HG03175 (cell line): ENCODE measurements around the gene MAP4K5.

Source experiments
- ATAC-seq: cut with Tn5 transposase; IDR thresholded peaks from one replicate; pipeline ENCODE4 v1.9.1; 2021; ENCODE audit warnings: mild to moderate bottlenecking, moderate library complexity; ENCODE audit not compliant: unreplicated experiment

Gene MAP4K5

GRCh38 chr14:50373959-50374358 lies 158.4 kb downstream of the MAP4K5 start:
- ATAC-seq = no peak

DNA sequence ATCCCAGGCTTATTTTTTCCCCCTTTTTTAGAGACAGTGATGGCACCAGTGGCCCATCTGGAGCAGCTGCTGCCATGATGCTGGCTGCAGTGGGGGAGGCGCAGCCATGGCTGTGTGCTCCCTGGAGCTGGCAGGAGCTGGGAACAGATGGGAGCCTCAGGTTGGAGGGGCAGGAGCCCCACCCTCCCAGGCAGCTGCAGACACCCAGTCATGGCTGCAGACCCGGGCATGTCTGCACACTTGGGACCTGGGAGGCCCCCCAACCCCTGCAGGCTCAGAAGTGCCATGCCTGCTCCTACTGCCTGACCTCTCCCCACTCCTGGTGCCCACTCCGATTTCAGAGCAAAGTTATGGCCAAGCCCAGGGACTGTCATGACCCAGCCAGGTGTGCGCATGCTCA lies 160.8 kb downstream of the MAP4K5 start:
- ATAC-seq = no peak
